Adrenal gland (tissue), 12 donors: ENCODE results near the gene GLRA3. TPM values are rescaled to one million over a fixed set of nuclear protein-coding genes. Genes with fewer than 3 reads are reported as not detected.

Source experiments
- DNase-seq, 7 donors: peaks; one replicate each; pipeline ENCODE4 v3.0.0-alpha.2; 2019 to 2020
- H3K27ac ChIP-seq, 5 donors: fragments of 200-600 bp; sonication (generic) in 4 of 5; 1 replicate in 3 of 5; 2 replicates in 2 of 5; pipeline versions ENCODE4 v1.5.1 to v1.8.0; 2016 to 2020; ENCODE audit warnings: mild to moderate bottlenecking in 1 of 5
- H3K27me3 ChIP-seq: fragments of 200-600 bp; 2 replicates; pipeline ENCODE4 v1.8.0; 2021
- H3K36me3 ChIP-seq, 2 donors: fragments of 200-600 bp; replicated peaks in 1 of 2; 1 replicate in 1 of 2; 2 replicates in 1 of 2; pipeline versions ENCODE4 v1.5.1 to v1.8.0; 2018 to 2022
- H3K4me1 ChIP-seq, 2 donors: fragments of 200-600 bp; replicated peaks in 1 of 2; 1 replicate in 1 of 2; 2 replicates in 1 of 2; pipeline versions ENCODE4 v1.5.1 to v1.8.0; 2018 to 2021
- H3K4me3 ChIP-seq, 4 donors: fragments of 200-600 bp; sonication (generic) in 3 of 4; one replicate each; pipeline ENCODE4 v1.5.1; 2016 to 2018
- H3K9me3 ChIP-seq, 3 donors: fragments of 200-600 bp; sonication (generic) in 1 of 3; replicated peaks in 1 of 3; 1 replicate in 2 of 3; 2 replicates in 1 of 3; pipeline versions ENCODE4 v1.5.1 to v1.8.0; 2016 to 2021
- POLR2A ChIP-seq, 2 donors: fragments of 450-650 bp; IDR thresholded peaks; one replicate each; pipeline ENCODE4 v1.6.1; 2017; ENCODE audit warnings: antibody characterized with exemption in 2 of 2, mild to moderate bottlenecking in 2 of 2, moderate library complexity in 1 of 2
- WGBS, 4 donors: extraction: QIAGEN DNeasy Blood & Tissue Kit in 2 of 4; methylation state at CpG; one replicate each; pipeline versions ENCODE4 v1.1.5 to v1.1.7; 2013 to 2017; 5-methylcytosine and 5-hydroxymethylcytosine counted together
- intact Hi-C, 2 donors: fragments of 100-400 bp; cut with DNase I; formaldehyde crosslinking; loops; one replicate each; pipeline versions ENCODE4 v1.14.1 to v1.15.0; 2022 to 2023
- polyA plus RNA-seq, 3 donors: library from polyadenylated mRNA; stranded (reverse); fragments of 200-250 nt in 2 of 3; fragments of 350-450 nt in 1 of 3; fragmentation: Illumina TruSeq in 1 of 3; extraction: RNeasy Lipid Tissue Mini Kit (QIAGEN cat#74804) in 1 of 3; gene quantifications; one replicate each; pipeline ENCODE4 v1.2.3, GENCODE V29; 2013 to 2014
- total RNA-seq, 9 donors: library from RNA; depleted of rRNA in 4 of 9; stranded (reverse); fragments of >200 nt in 4 of 9; fragments of 120-200 nt in 1 of 9; fragmentation: NEBNext Ultra II Directional in 1 of 9; extraction: Animal tissue kit (Norgen Biotek cat#: 25700) in 1 of 9; gene quantifications; one replicate each; pipeline versions ENCODE4 v1.1.0 to v1.2.4, GENCODE V29; 2013 to 2023
- TF ChIP-seq, protein P1 (sequence below), 6 experiments: fragments of 450-650 bp in 4 of 6; fragments of 200-600 bp in 2 of 6; sonication (generic) in 1 of 6; IDR thresholded peaks; 1 replicate in 5 of 6; 2 replicates in 1 of 6; pipeline versions ENCODE4 v1.5.1 to v1.8.0; 2016 to 2021; ENCODE audit warnings: antibody characterized with exemption in 6 of 6, mild to moderate bottlenecking in 2 of 6, moderate library complexity in 1 of 6
- donor health status: healthy with polysubstance abuse.
- donor health status: Bipolar disorder and iron deficiency.
- donor health status: DM: yes; HTN: yes; CAD: no.
- donor health status: DM: no; HTN: no; CAD: no.
- donor health status: DM: no; HTN: no; CAD: no.
- donor health status: DM: yes; HTN: yes; CAD: no.

The GLRA3 gene
- total and polyA plus RNA-seq, 12 donors: 0.03 to 2.2 (median 0.24) TPM; not detected in 3

DNA sequence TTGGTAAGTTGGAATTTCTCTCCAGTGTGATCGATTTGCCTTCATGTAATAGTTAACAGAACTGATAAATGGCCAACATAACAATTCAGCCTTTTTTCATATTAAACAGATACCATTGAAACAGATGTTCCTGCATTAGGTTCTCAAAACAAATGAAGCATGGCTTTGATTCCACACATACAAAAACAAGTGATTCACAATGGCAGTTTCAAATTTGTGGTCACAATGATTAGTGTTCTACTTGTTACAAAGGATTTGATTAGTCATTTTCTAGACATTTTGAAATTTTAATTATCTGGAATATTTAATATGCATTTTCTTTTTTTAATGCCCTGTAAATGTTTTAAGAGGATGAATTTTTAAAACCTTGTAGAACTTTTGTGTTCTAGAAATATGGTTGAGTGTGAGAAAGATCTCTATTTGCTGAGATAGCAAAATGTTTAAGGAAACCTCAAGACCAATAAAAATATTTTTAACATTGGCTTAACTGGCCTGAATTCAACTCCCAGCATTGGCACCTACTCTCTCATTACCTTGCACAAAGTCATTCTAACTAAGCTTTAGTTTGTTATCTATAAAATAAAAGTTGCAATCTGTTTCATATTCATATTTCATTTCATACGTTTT, 18.9 kb upstream of the GLRA3 start:
- Histone ChIP-seq H3K9me3 (no peaks in the 10 kb centered on the region), H3K4me1 (no peaks in the 10 kb centered on the region), H3K27me3 (no peaks in the 10 kb centered on the region), H3K36me3 (no peaks in the 10 kb centered on the region), H3K27ac (no peak overlapping the region), H3K4me3 (no peak overlapping the region)
- 45 to 65% (median 54%) methylated on average over 2 of the region's 2 CpGs for WGBS, 4 donors
- TF ChIP-seq POLR2A (IDR thresholded peaks at IDR 0.05): no peak
- TF ChIP-seq, protein P1, sequence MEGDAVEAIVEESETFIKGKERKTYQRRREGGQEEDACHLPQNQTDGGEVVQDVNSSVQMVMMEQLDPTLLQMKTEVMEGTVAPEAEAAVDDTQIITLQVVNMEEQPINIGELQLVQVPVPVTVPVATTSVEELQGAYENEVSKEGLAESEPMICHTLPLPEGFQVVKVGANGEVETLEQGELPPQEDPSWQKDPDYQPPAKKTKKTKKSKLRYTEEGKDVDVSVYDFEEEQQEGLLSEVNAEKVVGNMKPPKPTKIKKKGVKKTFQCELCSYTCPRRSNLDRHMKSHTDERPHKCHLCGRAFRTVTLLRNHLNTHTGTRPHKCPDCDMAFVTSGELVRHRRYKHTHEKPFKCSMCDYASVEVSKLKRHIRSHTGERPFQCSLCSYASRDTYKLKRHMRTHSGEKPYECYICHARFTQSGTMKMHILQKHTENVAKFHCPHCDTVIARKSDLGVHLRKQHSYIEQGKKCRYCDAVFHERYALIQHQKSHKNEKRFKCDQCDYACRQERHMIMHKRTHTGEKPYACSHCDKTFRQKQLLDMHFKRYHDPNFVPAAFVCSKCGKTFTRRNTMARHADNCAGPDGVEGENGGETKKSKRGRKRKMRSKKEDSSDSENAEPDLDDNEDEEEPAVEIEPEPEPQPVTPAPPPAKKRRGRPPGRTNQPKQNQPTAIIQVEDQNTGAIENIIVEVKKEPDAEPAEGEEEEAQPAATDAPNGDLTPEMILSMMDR (IDR thresholded peaks at IDR 0.05): no peak
- DNase-seq: no peak
- intact Hi-C loops: no loop called here

DNA sequence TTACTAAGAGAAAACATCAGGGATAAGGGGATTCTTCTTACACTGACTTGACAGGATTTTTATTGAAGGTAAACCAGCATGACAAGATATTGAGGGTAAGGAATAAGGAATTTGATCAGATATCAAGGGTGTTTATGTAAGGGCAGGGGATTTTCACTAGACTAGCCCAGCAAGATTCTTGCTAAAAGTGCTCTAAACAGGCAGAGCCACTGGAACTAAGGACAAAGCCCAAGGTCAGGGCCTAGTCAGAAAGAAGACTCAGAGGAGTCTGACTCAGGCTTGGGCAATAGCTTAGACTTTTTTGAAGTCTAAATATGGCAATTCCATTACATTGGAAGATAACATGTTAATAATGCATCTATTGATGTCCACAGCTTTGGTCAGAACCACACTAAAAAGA, 6.5 kb upstream of the GLRA3 start:
- H3K4me1 ChIP-seq: no peaks in the 10 kb centered on the region
- intact Hi-C loops: no loop called here

DNA sequence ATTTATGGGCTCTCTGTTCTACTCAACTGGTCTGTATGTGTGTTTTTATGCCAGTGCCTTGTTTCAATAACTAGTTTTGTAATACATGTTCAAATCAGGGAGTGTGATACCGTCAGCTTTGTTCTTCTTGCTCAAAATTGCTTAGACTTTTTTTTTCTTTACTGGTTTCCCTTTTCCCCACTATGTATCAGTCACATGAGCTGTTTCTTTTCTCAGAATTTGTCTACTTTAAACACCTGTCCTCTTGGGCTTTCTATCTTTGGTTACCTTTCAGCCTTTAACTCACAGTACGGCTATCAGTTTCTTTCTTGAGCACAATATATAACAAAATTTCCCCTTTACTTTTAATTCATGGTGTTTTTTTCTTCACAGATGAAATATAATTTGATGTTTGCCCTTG, 5.4 kb upstream of the GLRA3 start:
- intact Hi-C loops: no loop called here
- TF ChIP-seq, protein P1 (IDR thresholded peaks at IDR 0.05): no peak
- no peak for TF ChIP-seq POLR2A (IDR thresholded peaks at IDR 0.05)
- 83 to 92% (median 84%) methylated on average over 2 of the region's 2 CpGs for WGBS, 4 donors

More for the DNA sequence above, 6.5 kb upstream of the GLRA3 start:
- H3K36me3 ChIP-seq: no peaks in the 10 kb centered on the region
- no peak for TF ChIP-seq POLR2A (IDR thresholded peaks at IDR 0.05)
- TF ChIP-seq, protein P1 (IDR thresholded peaks at IDR 0.05): no peak
- no peak overlapping the region for H3K4me3 ChIP-seq
- no peaks in the 10 kb centered on the region for H3K27me3 ChIP-seq
- H3K9me3 ChIP-seq: no peaks in the 10 kb centered on the region
- no peak for DNase-seq
- H3K27ac ChIP-seq: no peak overlapping the region

DNA sequence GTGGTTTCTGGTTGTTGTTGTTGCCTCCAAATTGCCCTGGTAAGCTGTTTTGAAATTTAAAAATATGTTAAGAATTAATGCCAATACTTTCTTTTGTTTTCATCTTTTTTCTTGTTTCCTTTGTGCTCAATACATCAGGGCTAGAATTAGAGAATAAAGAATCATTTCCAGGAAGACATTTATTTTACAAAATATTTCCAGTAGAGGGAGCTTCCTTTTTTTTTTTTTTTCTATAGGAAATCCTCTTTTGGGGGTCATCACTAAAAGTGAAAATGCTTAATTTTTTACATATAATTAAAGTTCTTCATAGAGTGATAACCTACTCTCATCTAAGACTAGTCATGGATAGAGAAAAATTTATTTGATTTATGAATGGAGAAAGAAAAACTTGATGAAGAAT, 2.4 kb downstream of the GLRA3 start:
- Histone ChIP-seq H3K9me3 (no peaks in the 10 kb centered on the region), H3K4me3 (no peak overlapping the region), H3K36me3 (no peaks in the 10 kb centered on the region), H3K27ac (no peak overlapping the region), H3K4me1 (no peaks in the 10 kb centered on the region), H3K27me3 (no peaks in the 10 kb centered on the region)
- no peak for DNase-seq
- no peak for TF ChIP-seq POLR2A (IDR thresholded peaks at IDR 0.05)
- intact Hi-C loops: no loop called here

More for the DNA sequence above, 5.4 kb upstream of the GLRA3 start:
- Histone ChIP-seq H3K9me3 (no peaks in the 10 kb centered on the region), H3K4me1 (no peaks in the 10 kb centered on the region), H3K36me3 (no peaks in the 10 kb centered on the region), H3K27ac (no peak overlapping the region), H3K4me3 (no peak overlapping the region), H3K27me3 (no peaks in the 10 kb centered on the region)
- no peak for DNase-seq

DNA sequence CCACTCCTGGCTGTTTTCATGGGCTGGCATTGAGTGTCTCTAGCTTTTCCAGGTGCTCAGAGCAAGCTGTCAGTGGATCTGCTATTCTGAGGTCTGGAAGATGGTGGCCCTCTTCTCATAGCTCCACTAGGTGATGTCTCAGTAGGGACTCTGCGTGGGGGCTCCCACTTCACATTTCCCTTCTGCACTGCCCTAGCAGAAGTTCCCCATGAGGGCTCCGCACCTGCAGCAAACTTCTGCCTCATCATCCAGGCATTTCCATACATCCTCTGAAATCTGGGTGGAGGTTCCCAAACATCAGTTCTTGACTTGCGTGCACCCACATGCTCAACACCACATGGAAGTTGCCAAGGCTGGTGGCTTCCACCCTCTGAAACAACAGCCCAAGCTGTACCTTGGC, 13.8 kb downstream of the GLRA3 start:
- no peaks in the 10 kb centered on the region for H3K4me1 ChIP-seq
- H3K27ac ChIP-seq: no peak overlapping the region
- H3K36me3 ChIP-seq: no peaks in the 10 kb centered on the region
- H3K9me3 ChIP-seq: no peaks in the 10 kb centered on the region
- no peak overlapping the region for H3K4me3 ChIP-seq
- TF ChIP-seq, protein P1 (IDR thresholded peaks at IDR 0.05): no peak
- TF ChIP-seq POLR2A (IDR thresholded peaks at IDR 0.05): no peak
- WGBS, 4 donors: 68 to 83% (median 81%) methylated on average over 1 to 3 of the region's 3 CpGs
- no peak for DNase-seq
- H3K27me3 ChIP-seq: no peaks in the 10 kb centered on the region
- intact Hi-C loops: no loop called here
